Superior temporal gyrus (tissue), 1 donor: Measurements from ENCODE around the gene CXCL14.
"Not testable (repeated sequence)": the region's sequence is repeated elsewhere in the genome, so short reads cannot be mapped to it uniquely, and the experiment has no call there.

Source experiments
- DNase-seq: peaks from one replicate; pipeline ENCODE4 v3.0.0-alpha.2; 2016; ENCODE audit errors: extremely low spot score

CXCL14 gene

DNA sequence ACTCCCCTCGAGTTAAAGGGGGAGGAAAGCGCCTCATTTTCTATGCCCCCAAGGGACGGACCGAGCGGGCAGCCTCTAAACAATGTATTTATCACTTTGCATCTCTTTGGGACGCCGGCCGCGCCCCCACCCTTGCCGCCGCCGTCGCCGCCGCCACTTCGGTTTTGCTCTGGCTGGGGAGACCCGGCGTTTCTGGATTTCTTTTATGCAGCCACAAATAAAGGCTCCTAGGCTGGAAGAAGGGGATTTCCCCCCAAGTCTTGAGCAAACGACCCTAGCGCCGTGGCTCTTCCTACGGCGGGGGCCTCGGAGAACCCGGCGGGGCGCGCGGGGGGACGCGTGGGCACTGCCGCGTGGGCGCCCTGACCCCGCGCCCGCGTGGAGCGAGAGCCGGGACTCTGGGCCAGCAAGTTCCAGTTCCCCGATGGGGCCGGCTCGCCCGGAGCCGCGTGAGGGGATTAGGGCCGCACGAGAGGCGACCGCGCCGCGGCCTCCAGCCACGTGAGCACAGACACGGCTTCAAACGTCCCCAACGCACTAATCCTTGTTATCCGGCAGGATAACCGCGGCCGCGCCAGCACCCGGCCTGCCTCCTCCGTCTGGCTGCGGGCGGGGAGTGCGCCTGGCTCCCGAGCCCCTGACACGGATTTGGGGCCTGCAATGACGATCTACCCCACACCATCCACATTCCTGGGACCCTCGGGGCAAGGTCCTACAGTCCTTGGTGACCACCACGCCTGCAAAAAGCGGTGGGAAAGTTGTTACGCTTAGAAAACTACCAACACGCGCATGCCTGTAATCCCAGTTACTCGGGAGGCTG, 35.1 kb downstream of the CXCL14 start:
- DNase-seq, result no peak

DNA sequence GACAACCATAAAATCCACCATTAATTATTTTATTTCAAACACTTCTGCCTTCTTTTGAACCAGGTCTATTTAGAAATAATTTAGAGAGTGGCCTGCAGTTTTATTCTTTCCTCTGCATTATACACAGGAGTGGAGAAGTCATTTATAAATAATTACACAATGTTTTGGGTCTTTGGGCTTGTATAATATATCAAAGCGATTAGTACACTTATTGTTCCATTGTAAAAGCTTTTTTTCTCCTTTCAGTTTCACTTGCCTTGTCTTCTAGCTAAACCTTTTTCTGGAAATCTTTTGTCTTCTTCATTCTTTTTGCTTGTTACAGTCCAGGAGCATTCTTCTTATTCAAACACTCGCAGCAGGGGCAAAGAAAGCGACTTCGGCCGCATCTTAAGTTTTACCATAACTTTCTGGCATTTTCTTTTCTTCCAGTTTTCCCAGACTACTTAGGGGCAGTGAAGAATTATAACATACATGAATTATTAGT, 35.7 kb downstream of the CXCL14 start:
- no peak for DNase-seq

GRCh38 chr5:135541807-135542502, 36.8 kb downstream of the CXCL14 start:
- DNase-seq, result no peak

DNA sequence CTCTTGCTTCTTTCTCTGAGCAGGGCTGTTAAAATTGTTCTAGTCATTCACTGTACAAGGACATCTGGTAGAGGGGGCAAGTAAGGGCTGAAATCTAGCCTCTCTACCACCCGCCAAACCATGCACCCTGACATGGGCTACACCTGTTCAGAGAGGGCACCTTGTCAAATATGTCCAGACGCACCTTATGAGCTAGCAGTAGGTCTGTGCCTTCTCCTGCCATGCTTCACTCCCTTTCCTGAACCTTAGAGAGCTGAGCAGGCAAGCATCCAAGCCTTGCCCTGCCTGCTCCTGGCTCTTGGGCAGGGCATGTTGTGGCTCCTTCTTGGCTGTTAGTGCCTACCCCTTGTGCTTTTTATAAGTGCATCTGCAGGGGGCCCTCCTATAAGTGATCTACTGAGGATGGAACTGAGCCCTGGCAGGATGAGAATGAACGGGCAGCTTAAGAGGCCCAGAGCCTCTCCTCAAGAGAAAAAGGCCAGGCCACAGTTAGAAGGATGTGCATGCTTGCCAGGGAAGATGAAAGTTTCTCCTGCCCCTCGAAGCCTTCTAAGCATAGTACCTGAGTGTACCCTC, 39.3 kb downstream of the CXCL14 start:
- no peak for DNase-seq

DNA sequence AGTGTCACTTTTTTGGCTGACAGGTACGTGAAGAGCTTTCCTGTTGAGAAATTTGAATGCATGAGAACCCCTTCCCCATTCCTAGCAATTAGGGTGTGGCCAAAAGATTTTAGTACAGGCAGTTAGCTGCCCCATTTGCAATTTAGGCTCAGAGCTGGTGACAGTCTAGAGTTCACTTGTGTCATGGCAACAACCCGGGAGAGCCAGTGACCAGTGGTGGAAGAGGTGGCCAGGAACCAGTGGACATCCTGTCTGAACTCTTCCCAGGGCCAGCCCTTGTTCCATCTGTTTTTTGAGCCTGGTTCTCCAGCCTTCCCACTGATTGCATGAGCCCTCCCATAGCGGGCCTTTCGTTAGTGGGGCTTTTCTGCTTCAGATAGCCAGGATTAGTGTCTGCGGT, 40.5 kb downstream of the CXCL14 start:
- no peak for DNase-seq

- DNase-seq, result no peak
Observed at GRCh38 chr5:135537745-135538144, 41.0 kb downstream of the CXCL14 start.

- DNase-seq, result no peak
Observed at GRCh38 chr5:135537271-135537670, 41.5 kb downstream of the CXCL14 start.

DNA sequence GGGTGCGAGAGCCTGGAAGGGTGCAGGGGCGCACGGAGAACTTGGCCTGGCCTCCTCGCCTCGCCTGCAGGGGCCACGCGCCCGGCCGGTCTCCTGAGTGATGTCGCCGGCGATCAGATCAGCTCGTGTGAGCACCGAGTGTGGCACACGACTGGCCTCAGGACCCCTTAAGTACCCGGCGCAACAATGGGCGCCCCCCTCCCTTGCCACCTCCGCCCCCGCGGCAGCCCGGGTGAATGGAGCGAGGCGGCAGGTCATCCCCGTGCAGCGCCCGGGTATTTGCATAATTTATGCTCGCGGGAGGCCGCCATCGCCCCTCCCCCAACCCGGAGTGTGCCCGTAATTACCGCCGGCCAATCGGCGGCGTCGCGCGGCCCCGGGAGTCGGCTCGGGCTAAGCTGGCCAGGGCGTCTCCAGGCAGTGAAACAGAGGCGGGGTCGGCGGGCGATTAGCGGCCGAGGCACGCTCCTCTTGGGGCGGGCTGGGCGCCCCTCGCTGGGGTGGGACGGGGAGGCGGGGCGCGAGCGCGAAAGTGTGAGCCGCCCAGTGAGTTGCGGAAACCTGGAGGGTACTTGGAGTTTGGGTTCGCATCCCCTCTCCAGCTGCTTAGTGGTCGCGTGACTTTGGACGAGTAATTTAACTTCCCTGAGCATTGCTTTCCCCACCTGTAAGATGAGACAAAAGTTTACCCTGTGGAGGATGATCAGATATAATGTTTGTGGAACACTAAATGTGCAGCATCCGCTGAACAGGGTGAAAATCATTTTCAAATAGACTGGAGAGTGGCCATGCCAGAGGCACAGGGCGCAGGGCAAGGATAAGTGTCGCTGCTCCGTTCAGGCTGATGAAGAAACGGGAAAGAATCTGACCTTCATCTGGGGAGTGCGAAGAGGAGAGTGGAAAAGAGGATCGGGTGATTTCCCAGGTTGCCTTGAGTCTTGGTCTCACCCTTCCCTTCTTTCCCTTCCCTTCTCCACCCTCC, 42.7 kb downstream of the CXCL14 start, which contains the start of gene NEUROG1:
Gene NEUROG1 (minus strand): TSS at position 145 of the 982 bp plus-strand sequence. CDS start 274 bp downstream, outside the sequence.
- DNase-seq, result no peak

DNA sequence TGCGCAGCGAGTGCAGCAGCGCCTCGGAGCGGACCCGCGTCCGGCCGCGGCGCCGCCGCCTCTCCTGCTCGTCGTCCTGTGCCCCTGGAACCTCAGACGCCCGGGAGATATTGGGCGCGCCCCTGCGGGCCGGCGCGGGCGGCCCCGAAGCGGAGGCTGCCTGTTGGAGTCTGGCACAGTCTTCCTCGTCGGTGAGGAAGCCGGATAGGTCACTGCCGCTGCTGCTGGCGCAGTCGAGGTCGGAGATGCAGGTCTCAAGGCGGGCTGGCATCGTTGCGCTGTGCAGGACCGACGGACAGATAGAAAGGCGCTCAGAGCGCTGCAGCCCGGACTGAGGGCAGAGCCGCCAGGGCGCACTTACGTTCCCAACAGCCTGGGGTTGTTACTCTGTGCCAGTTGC, 43.4 kb downstream of the CXCL14 start:
- DNase-seq, result no peak

DNA sequence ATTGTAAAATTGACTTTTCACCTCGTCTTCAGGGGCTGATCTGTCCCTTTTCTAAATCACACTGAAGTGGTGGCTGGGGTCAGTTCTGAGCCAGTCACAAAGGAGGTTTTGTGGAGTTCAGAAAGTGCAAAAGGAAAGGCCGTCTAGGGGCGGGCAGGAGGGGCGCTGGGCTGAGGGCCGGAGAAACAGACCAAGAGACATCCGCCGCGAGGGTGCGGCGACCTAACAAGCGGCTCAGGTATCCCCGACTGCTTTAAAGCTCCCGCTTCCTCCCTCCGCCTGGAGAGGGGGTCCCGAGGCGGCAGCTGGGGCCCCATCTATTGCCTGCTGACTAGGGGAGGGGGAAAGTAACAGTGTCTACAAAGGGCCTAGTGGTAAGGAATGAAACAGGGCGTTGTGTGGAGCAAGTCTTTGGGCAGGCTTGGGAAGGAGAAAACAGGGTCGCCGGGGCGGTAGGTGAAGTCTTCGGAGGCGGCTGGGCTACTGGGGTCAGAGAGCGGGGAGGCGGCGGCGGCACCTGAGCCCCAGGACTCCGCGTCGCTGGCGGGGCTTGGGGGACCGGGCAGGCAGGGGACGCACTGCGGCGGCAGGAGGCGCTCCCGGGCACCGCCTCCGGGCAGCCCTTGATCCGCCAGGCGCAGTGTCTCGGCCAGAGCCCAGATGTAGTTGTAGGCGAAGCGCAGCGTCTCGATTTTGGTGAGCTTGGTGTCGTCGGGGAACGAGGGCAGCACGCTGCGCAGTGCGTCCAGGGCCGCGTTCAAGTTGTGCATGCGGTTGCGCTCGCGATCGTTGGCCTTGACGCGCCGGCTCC, 44.0 kb downstream of the CXCL14 start:
- no peak for DNase-seq

- DNase-seq, result no peak
Observed at GRCh38 chr5:135533794-135534193, 45.0 kb downstream of the CXCL14 start.

GRCh38 chr5:135533334-135533733, 45.5 kb downstream of the CXCL14 start:
- no peak for DNase-seq

DNA sequence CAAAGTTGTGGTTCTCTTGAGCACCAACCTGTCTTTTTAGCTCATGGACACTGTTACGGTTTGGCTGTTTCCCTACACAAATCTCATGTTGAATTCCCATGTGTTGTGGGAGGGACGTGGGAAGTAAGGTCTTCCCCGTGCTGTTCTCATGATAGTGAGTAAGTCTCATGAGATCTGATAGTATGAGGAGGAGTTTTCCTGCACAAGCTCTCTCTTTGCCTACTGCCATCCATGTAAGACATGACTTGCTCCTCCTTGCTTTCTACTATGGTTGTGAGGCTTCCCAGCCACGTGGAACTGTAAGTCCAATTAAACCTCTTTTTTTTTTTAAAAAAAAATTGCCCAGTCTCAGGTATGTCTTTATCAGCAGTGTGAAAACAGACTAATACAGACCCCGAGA, 49.2 kb downstream of the CXCL14 start:
- not testable (repeated sequence) for DNase-seq

GRCh38 chr5:135526924-135527323, 51.9 kb downstream of the CXCL14 start:
- no peak for DNase-seq

DNA sequence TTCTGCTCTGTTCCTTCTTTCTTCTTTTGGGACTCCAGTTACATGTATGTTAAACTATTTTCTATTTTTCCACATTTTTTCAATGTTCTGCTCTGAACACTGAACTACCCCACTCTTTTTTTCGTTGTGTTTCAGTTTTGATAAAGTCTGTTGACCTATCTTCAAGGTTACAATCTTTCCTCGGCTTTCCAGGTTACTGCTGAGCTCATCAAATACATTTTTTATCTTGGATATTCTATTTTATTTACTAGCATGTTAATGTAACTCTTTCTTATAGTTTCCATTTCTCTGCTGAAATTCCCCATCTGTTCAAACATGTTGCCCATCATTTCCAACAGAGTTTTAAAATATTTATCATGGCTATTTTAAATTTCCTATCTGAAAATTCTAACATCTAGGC, 56.8 kb downstream of the CXCL14 start:
- no peak for DNase-seq
